ENCODE measurements around the gene CAMK1D. TPM values are rescaled to one million over a fixed set of nuclear protein-coding genes. Genes with fewer than 3 reads are reported as not detected.

Gene CAMK1D
- total and polyA plus RNA-seq, 9 donors, result 1.8 to 11.7 (median 5.5) TPM

- H3K36me3 ChIP-seq, result no peaks in the 10 kb centered on the region
- H3K9me3 ChIP-seq, result no peaks in the 10 kb centered on the region
- no peaks in the 10 kb centered on the region for H3K27me3 ChIP-seq
- H3K4me3 ChIP-seq, result no peak overlapping the region
- intact Hi-C loops (cut with DNase I), result no loop called here
- H3K4me1 ChIP-seq (ENCODE audit: insufficient read depth), result peaks cover 7% of the 10 kb centered on the region
- TF ChIP-seq CTCF (IDR thresholded peaks at IDR 0.05) (no peak), EP300 (IDR thresholded peaks at IDR 0.05) (no peak), POLR2A (IDR thresholded peaks at IDR 0.05) (no peak)
- DNase-seq, result no peak
- WGBS, 3 donors, result 16 to 48% (median 42%) methylated on average over 3 of the region's 3 CpGs
- no peak overlapping the region for H3K27ac ChIP-seq
These were observed 473.5 kb downstream of the CAMK1D start for GRCh38 chr10:12822893-12823170.

- TF ChIP-seq CTCF (IDR thresholded peaks at IDR 0.05), result no peak
- Histone ChIP-seq H3K36me3 (no peaks in the 10 kb centered on the region), H3K27me3 (no peaks in the 10 kb centered on the region), H3K27ac (no peak overlapping the region), H3K9me3 (no peaks in the 10 kb centered on the region), H3K4me1 (ENCODE audit: insufficient read depth) (peaks cover 7% of the 10 kb centered on the region), H3K4me3 (no peak overlapping the region)
- DNase-seq, result no peak
- WGBS, 3 donors, result 24 to 34% (median 27%) methylated on average over 3 of the region's 3 CpGs
- intact Hi-C loops (cut with DNase I), result no loop called here
These were observed 474.0 kb downstream of the CAMK1D start for GRCh38 chr10:12823328-12823727.

GRCh38 chr10:12825260-12825849 is 476.0 kb downstream of the CAMK1D start:
- no peaks in the 10 kb centered on the region for H3K9me3 ChIP-seq
- intact Hi-C loops (cut with DNase I), result no loop called here
- H3K27me3 ChIP-seq, result no peaks in the 10 kb centered on the region
- no peak for TF ChIP-seq POLR2A (IDR thresholded peaks at IDR 0.05)
- no peak for TF ChIP-seq CTCF (IDR thresholded peaks at IDR 0.05)
- TF ChIP-seq EP300 (IDR thresholded peaks at IDR 0.05), result no peak
- H3K27ac ChIP-seq, result no peak overlapping the region
- no peak for DNase-seq
- no peaks in the 10 kb centered on the region for H3K36me3 ChIP-seq
- peaks cover 14% of the 10 kb centered on the region for H3K4me1 ChIP-seq (ENCODE audit: insufficient read depth)
- H3K4me3 ChIP-seq, result no peak overlapping the region
- WGBS, 3 donors, result 48 to 51% (median 50%) methylated on average over 12 of the region's 12 CpGs

- H3K4me1 ChIP-seq (ENCODE audit: insufficient read depth), result peaks cover 14% of the 10 kb centered on the region
- TF ChIP-seq EP300 (IDR thresholded peaks at IDR 0.05) (no peak), POLR2A (IDR thresholded peaks at IDR 0.05) (no peak), CTCF (IDR thresholded peaks at IDR 0.05) (no peak)
- no peak overlapping the region for H3K27ac ChIP-seq
- no peak for DNase-seq
- intact Hi-C loops (cut with DNase I), result no loop called here
- no peaks in the 10 kb centered on the region for H3K36me3 ChIP-seq
- WGBS, 3 donors, result 70 to 88% (median 79%) methylated on average over 6 of the region's 6 CpGs
- no peak overlapping the region for H3K4me3 ChIP-seq
- no peaks in the 10 kb centered on the region for H3K27me3 ChIP-seq
- H3K9me3 ChIP-seq, result no peaks in the 10 kb centered on the region
These were observed 477.5 kb downstream of the CAMK1D start for GRCh38 chr10:12826800-12827372.
